WERI-Rb-1 (cell line): Measurements from ENCODE around the gene NCOA3.

Experiments used
- DNase-seq: peaks from one replicate; pipeline ENCODE4 v3.0.0-alpha.2; 2020
- H3K27ac ChIP-seq: fragments of 250-450 bp; sonication (Bioruptor Pico); 2 replicates; pipeline ENCODE4 v1.5.1; 2020; ENCODE audit warnings: mild to moderate bottlenecking, moderate library complexity
- H3K27me3 ChIP-seq: fragments of 250-450 bp; sonication (Bioruptor Pico); 2 replicates; pipeline ENCODE4 v1.5.1; 2021; ENCODE audit warnings: mild to moderate bottlenecking, low read depth, moderate library complexity; ENCODE audit not compliant: insufficient read depth, severe bottlenecking
- H3K36me3 ChIP-seq: fragments of 250-450 bp; sonication (Bioruptor Pico); 2 replicates; pipeline ENCODE4 v1.5.1; 2020; ENCODE audit warnings: mild to moderate bottlenecking, moderate library complexity
- H3K4me3 ChIP-seq: 2 replicates; pipeline ENCODE4 v1.5.1; 2011; ENCODE audit warnings: low read depth, mild to moderate bottlenecking, control low read depth, low read length
- H3K9me3 ChIP-seq: fragments of 250-450 bp; sonication (Bioruptor Pico); 2 replicates; pipeline ENCODE4 v1.5.1; 2021; ENCODE audit warnings: mild to moderate bottlenecking, moderate library complexity; ENCODE audit not compliant: severe bottlenecking
- CTCF ChIP-seq: IDR thresholded peaks from 2 replicates; pipeline ENCODE4 v1.5.1; 2011; ENCODE audit warnings: low read depth, mild to moderate bottlenecking, control low read depth, inconsistent platforms, low read length

The NCOA3 gene

GRCh38 chr20:47544240-47544639, 42.6 kb downstream of the NCOA3 start:
- no peaks in the 10 kb centered on the region for H3K9me3 ChIP-seq
- H3K4me3 ChIP-seq: no peak overlapping the region
- no peak overlapping the region for H3K27ac ChIP-seq
- no peaks in the 10 kb centered on the region for H3K27me3 ChIP-seq
- no peak for DNase-seq
- TF ChIP-seq CTCF: no peak
- H3K36me3 ChIP-seq: no peaks in the 10 kb centered on the region

- no peak for DNase-seq
Measured at GRCh38 chr20:47544852-47545251, 43.2 kb downstream of the NCOA3 start.

GRCh38 chr20:47545499-47545898, 43.8 kb downstream of the NCOA3 start:
- no peaks in the 10 kb centered on the region for H3K36me3 ChIP-seq
- no peak for TF ChIP-seq CTCF
- no peak overlapping the region for H3K4me3 ChIP-seq
- H3K9me3 ChIP-seq: no peaks in the 10 kb centered on the region
- H3K27ac ChIP-seq: no peak overlapping the region
- no peaks in the 10 kb centered on the region for H3K27me3 ChIP-seq
- DNase-seq: no peak

More at GRCh38 chr20:47544852-47545251, 43.2 kb downstream of the NCOA3 start:
- Histone ChIP-seq H3K4me3 (no peak overlapping the region), H3K27me3 (no peaks in the 10 kb centered on the region), H3K36me3 (no peaks in the 10 kb centered on the region), H3K27ac (no peak overlapping the region), H3K9me3 (no peaks in the 10 kb centered on the region)
- TF ChIP-seq CTCF: no peak

GRCh38 chr20:47546184-47547033, 44.7 kb downstream of the NCOA3 start:
- no peak for TF ChIP-seq CTCF
- DNase-seq: no peak
- Histone ChIP-seq H3K9me3 (no peaks in the 10 kb centered on the region), H3K27me3 (no peaks in the 10 kb centered on the region), H3K27ac (no peak overlapping the region), H3K4me3 (no peak overlapping the region), H3K36me3 (no peaks in the 10 kb centered on the region)

GRCh38 chr20:47547034-47547387, 45.3 kb downstream of the NCOA3 start:
- Histone ChIP-seq H3K4me3 (no peak overlapping the region), H3K9me3 (no peaks in the 10 kb centered on the region), H3K27ac (no peak overlapping the region), H3K27me3 (no peaks in the 10 kb centered on the region), H3K36me3 (no peaks in the 10 kb centered on the region)
- DNase-seq: no peak
- TF ChIP-seq CTCF: no peak

- Histone ChIP-seq H3K27me3 (no peaks in the 10 kb centered on the region), H3K36me3 (no peaks in the 10 kb centered on the region), H3K27ac (no peak overlapping the region), H3K4me3 (no peak overlapping the region), H3K9me3 (no peaks in the 10 kb centered on the region)
- no peak for DNase-seq
- no peak for TF ChIP-seq CTCF
Measured at GRCh38 chr20:47549671-47550070, 48.0 kb downstream of the NCOA3 start.
